ENCODE measurements around the gene UQCRQ. TPM values are rescaled to one million over a fixed set of nuclear protein-coding genes. Genes with fewer than 3 reads are reported as not detected.
A peak's percentile ranks its signal among the peaks of the same experiment; 100 is the strongest.

UQCRQ gene
- total RNA-seq, 1 donor from 2014 or later: 1,703 TPM

- ATAC-seq: no peak
- DNase-seq: no peak
- intact Hi-C loops (cut with micrococcal nuclease): no loop called here
Measured at GRCh38 chr5:132890817-132891216, 24.4 kb downstream of the UQCRQ start.

GRCh38 chr5:132895719-132896305 is 29.4 kb downstream of the UQCRQ start:
- DNase-seq (no peak), ATAC-seq (peak; percentile 69)
- intact Hi-C loops (cut with micrococcal nuclease): no loop called here

- ATAC-seq: peak; percentile 33
- intact Hi-C loops (cut with micrococcal nuclease): no loop called here
Measured at GRCh38 chr5:132896685-132897084, 30.2 kb downstream of the UQCRQ start.

GRCh38 chr5:132898094-132898493 is 31.7 kb downstream of the UQCRQ start:
- intact Hi-C loops (cut with micrococcal nuclease): no loop called here
- DNase-seq: no peak
- ATAC-seq: no peak

More at GRCh38 chr5:132896685-132897084, 30.2 kb downstream of the UQCRQ start:
- DNase-seq: no peak

- intact Hi-C loops (cut with micrococcal nuclease): no loop called here
- DNase-seq (no peak), ATAC-seq (no peak)
Measured at GRCh38 chr5:132901036-132901435, 34.6 kb downstream of the UQCRQ start.

- ATAC-seq (no peak), DNase-seq (no peak)
- intact Hi-C loops (cut with micrococcal nuclease): no loop called here
Measured at GRCh38 chr5:132901730-132902129, 35.3 kb downstream of the UQCRQ start.

- ATAC-seq (no peak), DNase-seq (no peak)
- intact Hi-C loops (cut with micrococcal nuclease): no loop called here
Measured at GRCh38 chr5:132905938-132906337, 39.5 kb downstream of the UQCRQ start.

- intact Hi-C loops (cut with micrococcal nuclease): no loop called here
- no peak for DNase-seq
- no peak for ATAC-seq
Measured at GRCh38 chr5:132907161-132907560, 40.7 kb downstream of the UQCRQ start.

- intact Hi-C loops (cut with micrococcal nuclease): no loop called here
- ATAC-seq: no peak
- DNase-seq: no peak
Measured at GRCh38 chr5:132909702-132910101, 43.3 kb downstream of the UQCRQ start.

GRCh38 chr5:132915681-132916080 is 49.2 kb downstream of the UQCRQ start:
- no peak for DNase-seq
- no peak for ATAC-seq
- intact Hi-C loops (cut with micrococcal nuclease): no loop called here

- no peak for DNase-seq
- ATAC-seq: no peak
- intact Hi-C loops (cut with micrococcal nuclease): no loop called here
Measured at GRCh38 chr5:132916086-132916485, 49.6 kb downstream of the UQCRQ start.

Other genes with a start within 250 kb of the UQCRQ start
- gene IL13, start 208.5 kb upstream of the UQCRQ start, total RNA-seq: not detected
- not detected for gene IL4, start 192.7 kb upstream of the UQCRQ start, total RNA-seq
- gene KIF3A, start 129.1 kb upstream of the UQCRQ start, total RNA-seq: 12.4 TPM
- gene CCNI2, start 119.2 kb upstream of the UQCRQ start, total RNA-seq: 0.10 TPM
- 30.4 TPM for gene SEPTIN8, start 89.4 kb upstream of the UQCRQ start, total RNA-seq
- gene SOWAHA, start 53.3 kb upstream of the UQCRQ start, total RNA-seq: 0.17 TPM
- gene SHROOM1, start 36.0 kb upstream of the UQCRQ start, total RNA-seq: 5.7 TPM
- gene GDF9, start 173 bp upstream of the UQCRQ start, total RNA-seq: 0.30 TPM
- gene LEAP2, start 7.0 kb downstream of the UQCRQ start, total RNA-seq: 0.89 TPM
- gene AFF4, start 97.0 kb downstream of the UQCRQ start, total RNA-seq: 33.0 TPM
- gene ZCCHC10, start 159.9 kb downstream of the UQCRQ start, total RNA-seq: 16.7 TPM
- 74.3 TPM for gene HSPA4, start 185.4 kb downstream of the UQCRQ start, total RNA-seq

All from left ventricle myocardium superior (tissue), 1 donor.